SK-N-SH (cell line): ENCODE results near the gene MS4A15.

ENCODE experiments used
- CTCF ChIP-seq: fragments of 200-600 bp; sonication (generic); IDR thresholded peaks from 2 replicates; pipeline ENCODE4 v1.6.1; 2017; ENCODE audit warnings: antibody characterized with exemption, mild to moderate bottlenecking, moderate library complexity
- FOSL2 ChIP-seq: IDR thresholded peaks from 2 replicates; pipeline ENCODE4 v1.4.0; 2012; ENCODE audit warnings: low read depth, mild to moderate bottlenecking, moderate library complexity, borderline replicate concordance
- FOXJ3 ChIP-seq: sonication (generic); formaldehyde crosslinking; IDR thresholded peaks from 2 replicates; pipeline ENCODE4 v1.5.1; 2020; ENCODE audit warnings: mild to moderate bottlenecking, missing genetic modification reagents
- PBX3 ChIP-seq: IDR thresholded peaks from 2 replicates; pipeline ENCODE4; 2012
- USF2 ChIP-seq: fragments of 150-350 bp; IDR thresholded peaks from 2 replicates; pipeline ENCODE4 v1.6.1; 2017; ENCODE audit warnings: antibody characterized with exemption, low read length, low read depth, borderline replicate concordance
- YY1 ChIP-seq: IDR thresholded peaks from 2 replicates; pipeline ENCODE4 v1.4.0; 2012; ENCODE audit warnings: low read depth, mild to moderate bottlenecking
- ZBTB33 ChIP-seq: IDR thresholded peaks from 2 replicates; pipeline ENCODE4 v1.4.0; 2012; ENCODE audit warnings: low read depth, borderline replicate concordance

GRCh38 chr11:60813324-60813723 lies 56.7 kb downstream of the MS4A15 start:
- TF ChIP-seq CTCF: no peak
- no peak for TF ChIP-seq USF2
- no peak for TF ChIP-seq FOSL2
- TF ChIP-seq PBX3: no peak
- TF ChIP-seq YY1: no peak
- TF ChIP-seq ZBTB33: no peak
- no peak for TF ChIP-seq FOXJ3 (CRISPR knock-in tag)
